WTC11 (cell line): ENCODE measurements around the gene PDIA2.

ENCODE experiments used
- ETV6 ChIP-seq: sonication (generic); formaldehyde crosslinking; IDR thresholded peaks from 2 replicates; pipeline ENCODE4 v1.8.1; 2022; ENCODE audit warnings: mild to moderate bottlenecking, missing genetic modification reagents
- GTF2I ChIP-seq: fragments of 250-450 bp; sonication (Bioruptor Pico); conservative IDR thresholded peaks from 2 replicates; pipeline ENCODE4 v1.4.0; 2021; ENCODE audit warnings: mild to moderate bottlenecking
- IRF2 ChIP-seq: sonication (generic); formaldehyde crosslinking; IDR thresholded peaks from 2 replicates; pipeline ENCODE4 v1.8.0; 2022; ENCODE audit warnings: low read depth, missing genetic modification reagents, borderline replicate concordance
- NR2C2 ChIP-seq: sonication (generic); formaldehyde crosslinking; IDR thresholded peaks from 2 replicates; pipeline ENCODE4 v1.8.0; 2022; ENCODE audit warnings: mild to moderate bottlenecking, missing genetic modification reagents
- TCF7 ChIP-seq: sonication (generic); formaldehyde crosslinking; IDR thresholded peaks from 2 replicates; pipeline ENCODE4 v1.8.0; 2022; ENCODE audit warnings: mild to moderate bottlenecking, low read depth, missing genetic modification reagents, moderate library complexity
- ZBTB21 ChIP-seq: sonication (generic); formaldehyde crosslinking; IDR thresholded peaks from 2 replicates; pipeline ENCODE4 v1.8.1; 2023; ENCODE audit warnings: mild to moderate bottlenecking, missing genetic modification reagents, borderline replicate concordance
- TF ChIP-seq, protein P1 (sequence below): fragments of 200-600 bp; IDR thresholded peaks from 2 replicates; pipeline ENCODE4 v1.8.0; 2022; ENCODE audit warnings: antibody characterized with exemption

DNA sequence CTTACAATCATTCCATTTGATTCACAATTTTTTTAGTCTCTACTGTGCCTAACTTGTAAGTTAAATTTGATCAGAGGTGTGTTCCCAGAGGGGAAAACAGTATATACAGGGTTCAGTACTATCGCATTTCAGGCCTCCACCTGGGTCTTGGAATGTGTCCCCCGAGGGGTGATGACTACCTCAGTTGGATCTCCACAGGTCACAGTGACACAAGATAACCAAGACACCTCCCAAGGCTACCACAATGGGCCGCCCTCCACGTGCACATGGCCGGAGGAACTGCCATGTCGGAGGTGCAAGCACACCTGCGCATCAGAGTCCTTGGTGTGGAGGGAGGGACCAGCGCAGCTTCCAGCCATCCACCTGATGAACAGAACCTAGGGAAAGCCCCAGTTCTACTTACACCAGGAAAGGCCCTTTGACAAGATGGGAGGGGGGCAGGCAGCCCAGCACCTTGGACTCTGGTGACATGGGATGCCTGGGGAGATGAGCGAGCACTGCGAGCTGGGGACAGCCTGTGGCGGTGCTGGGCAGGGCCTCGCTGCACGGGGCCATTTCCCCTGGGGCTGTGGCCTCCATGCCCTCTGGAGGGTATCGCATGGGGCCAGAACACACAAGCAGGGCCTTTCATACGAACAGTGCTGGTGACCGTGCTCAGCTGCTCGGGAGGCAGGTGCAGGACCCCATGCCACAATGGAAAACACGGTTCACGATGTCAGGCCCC lies 33.9 kb downstream of the PDIA2 start:
- TF ChIP-seq, protein P1, sequence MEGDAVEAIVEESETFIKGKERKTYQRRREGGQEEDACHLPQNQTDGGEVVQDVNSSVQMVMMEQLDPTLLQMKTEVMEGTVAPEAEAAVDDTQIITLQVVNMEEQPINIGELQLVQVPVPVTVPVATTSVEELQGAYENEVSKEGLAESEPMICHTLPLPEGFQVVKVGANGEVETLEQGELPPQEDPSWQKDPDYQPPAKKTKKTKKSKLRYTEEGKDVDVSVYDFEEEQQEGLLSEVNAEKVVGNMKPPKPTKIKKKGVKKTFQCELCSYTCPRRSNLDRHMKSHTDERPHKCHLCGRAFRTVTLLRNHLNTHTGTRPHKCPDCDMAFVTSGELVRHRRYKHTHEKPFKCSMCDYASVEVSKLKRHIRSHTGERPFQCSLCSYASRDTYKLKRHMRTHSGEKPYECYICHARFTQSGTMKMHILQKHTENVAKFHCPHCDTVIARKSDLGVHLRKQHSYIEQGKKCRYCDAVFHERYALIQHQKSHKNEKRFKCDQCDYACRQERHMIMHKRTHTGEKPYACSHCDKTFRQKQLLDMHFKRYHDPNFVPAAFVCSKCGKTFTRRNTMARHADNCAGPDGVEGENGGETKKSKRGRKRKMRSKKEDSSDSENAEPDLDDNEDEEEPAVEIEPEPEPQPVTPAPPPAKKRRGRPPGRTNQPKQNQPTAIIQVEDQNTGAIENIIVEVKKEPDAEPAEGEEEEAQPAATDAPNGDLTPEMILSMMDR: no peak
- TF ChIP-seq ETV6 (CRISPR knock-in tag): no peak
- TF ChIP-seq ZBTB21 (CRISPR knock-in tag): no peak
- TF ChIP-seq NR2C2 (CRISPR knock-in tag): no peak
- TF ChIP-seq TCF7 (CRISPR knock-in tag): no peak
- TF ChIP-seq IRF2 (CRISPR knock-in tag): no peak
- no peak for TF ChIP-seq GTF2I
